CD4-positive, alpha-beta T cell treated with Interleukin-17A for 4 hours (primary cell): ENCODE results near the gene FEZF2.

Experiments
- DNase-seq: peaks from one replicate; pipeline ENCODE4 v3.0.0-alpha.2; 2020; ENCODE audit warnings: mixed read lengths

Gene FEZF2

GRCh38 chr3:62371720-62372591 lies 1.4 kb downstream of the FEZF2 start:
- DNase-seq: no peak

- no peak for DNase-seq
These were observed 2.3 kb downstream of the FEZF2 start for GRCh38 chr3:62370858-62371719.

- no peak for DNase-seq
These were observed 3.1 kb downstream of the FEZF2 start for GRCh38 chr3:62370112-62370857.

- no peak for DNase-seq
These were observed 3.9 kb downstream of the FEZF2 start for GRCh38 chr3:62369476-62369743.

GRCh38 chr3:62368705-62369475 lies 4.5 kb downstream of the FEZF2 start:
- no peak for DNase-seq

- no peak for DNase-seq
These were observed 5.1 kb downstream of the FEZF2 start for GRCh38 chr3:62368290-62368704.

- no peak for DNase-seq
These were observed 5.6 kb downstream of the FEZF2 start for GRCh38 chr3:62367763-62368195.

- no peak for DNase-seq
These were observed 7.2 kb downstream of the FEZF2 start for GRCh38 chr3:62366126-62366484.

- no peak for DNase-seq
These were observed 7.8 kb downstream of the FEZF2 start for GRCh38 chr3:62365391-62366125.

GRCh38 chr3:62364191-62364590 lies 9.2 kb downstream of the FEZF2 start:
- no peak for DNase-seq

- DNase-seq: no peak
These were observed 10.1 kb downstream of the FEZF2 start for GRCh38 chr3:62363275-62363674.

- no peak for DNase-seq
These were observed 11.5 kb downstream of the FEZF2 start for GRCh38 chr3:62361824-62362223.

- DNase-seq: no peak
These were observed 12.1 kb downstream of the FEZF2 start for GRCh38 chr3:62361261-62361660.

GRCh38 chr3:62359531-62359930 lies 13.8 kb downstream of the FEZF2 start:
- DNase-seq: no peak

- no peak for DNase-seq
These were observed 17.0 kb downstream of the FEZF2 start for GRCh38 chr3:62356356-62356755.

- DNase-seq: no peak
These were observed 17.6 kb downstream of the FEZF2 start for GRCh38 chr3:62355703-62356102.

- no peak for DNase-seq
These were observed 29.6 kb downstream of the FEZF2 start for GRCh38 chr3:62343755-62344154.

GRCh38 chr3:62335196-62335595 lies 38.2 kb downstream of the FEZF2 start:
- DNase-seq: no peak

- no peak for DNase-seq
These were observed 40.5 kb downstream of the FEZF2 start for GRCh38 chr3:62332835-62333244.

- DNase-seq: no peak
These were observed 41.3 kb downstream of the FEZF2 start for GRCh38 chr3:62332017-62332416.

GRCh38 chr3:62329971-62330370 lies 43.4 kb downstream of the FEZF2 start:
- DNase-seq: no peak

- DNase-seq: no peak
These were observed 47.5 kb downstream of the FEZF2 start for GRCh38 chr3:62325896-62326295.
